HepG2 (cell line): ENCODE data around the gene ACE. TPM values are rescaled to one million over a fixed set of nuclear protein-coding genes. Genes with fewer than 3 reads are reported as not detected.

Experiments used
- DRAP1 ChIP-seq: IDR thresholded peaks from 2 replicates; pipeline ENCODE4 v1.6.1; 2016; ENCODE audit warnings: missing genetic modification reagents, missing compliant biosample characterization
- ETV6 ChIP-seq: sonication (generic); formaldehyde crosslinking; conservative IDR thresholded peaks from 2 replicates; pipeline ENCODE4 v1.4.0; 2020; ENCODE audit warnings: missing genetic modification reagents
- FIP1L1 ChIP-seq: fragments of 200-400 bp; formaldehyde crosslinking; IDR thresholded peaks from 2 replicates; pipeline ENCODE4 v1.6.1; 2018; ENCODE audit warnings: low read depth, mild to moderate bottlenecking, low read length, moderate library complexity, borderline replicate concordance; ENCODE audit not compliant: insufficient read depth
- HDAC6 ChIP-seq: fragments of 200-600 bp; sonication (generic); IDR thresholded peaks from 2 replicates; pipeline ENCODE4 v1.7.0; 2017; ENCODE audit warnings: mild to moderate bottlenecking, antibody characterized with exemption, low read length, low read depth
- HMGXB3 ChIP-seq: sonication (generic); formaldehyde crosslinking; IDR thresholded peaks from 2 replicates; pipeline ENCODE4 v1.4.0; 2020; ENCODE audit warnings: missing genetic modification reagents, borderline replicate concordance
- HOXA9 ChIP-seq: sonication (generic); formaldehyde crosslinking; IDR thresholded peaks from 2 replicates; pipeline ENCODE4 v1.8.1; 2022; ENCODE audit warnings: missing genetic modification reagents, mild to moderate bottlenecking, moderate library complexity, borderline replicate concordance
- KLF16 ChIP-seq, 2 experiments: sonication (generic) in 1 of 2; formaldehyde crosslinking in 1 of 2; IDR thresholded peaks; 2 replicates each; pipeline versions ENCODE4 v1.6.1 to v1.8.0; 2016 to 2023; ENCODE audit warnings: missing genetic modification reagents in 2 of 2, missing compliant biosample characterization in 1 of 2
- KLF6 ChIP-seq: IDR thresholded peaks from 2 replicates; pipeline ENCODE4 v1.8.0; 2016; ENCODE audit warnings: missing biosample characterization, missing genetic modification reagents
- NCOA5 ChIP-seq: sonication (generic); formaldehyde crosslinking; IDR thresholded peaks from 2 replicates; pipeline ENCODE4 v1.4.0; 2020; ENCODE audit warnings: missing genetic modification reagents
- ONECUT2 ChIP-seq: sonication (generic); formaldehyde crosslinking; IDR thresholded peaks from 2 replicates; pipeline ENCODE4 v1.4.0; 2020; ENCODE audit warnings: missing genetic modification reagents
- SNAPC4 ChIP-seq: sonication (generic); formaldehyde crosslinking; IDR thresholded peaks from 2 replicates; pipeline ENCODE4 v1.4.0; 2020; ENCODE audit warnings: mild to moderate bottlenecking, missing genetic modification reagents
- TFAP4 ChIP-seq: sonication (generic); IDR thresholded peaks from 2 replicates; pipeline ENCODE4 v1.6.1; 2016; ENCODE audit warnings: low read depth, borderline replicate concordance
- TFE3 ChIP-seq: IDR thresholded peaks from 2 replicates; pipeline ENCODE4 v1.6.1; 2016
- ZBTB7A ChIP-seq: sonication (generic); formaldehyde crosslinking; IDR thresholded peaks from 2 replicates; pipeline ENCODE4 v1.8.0; 2022; ENCODE audit warnings: mild to moderate bottlenecking, missing genetic modification reagents
- ZNF530 ChIP-seq: sonication (generic); formaldehyde crosslinking; IDR thresholded peaks from 2 replicates; pipeline ENCODE4 v1.5.0; 2020; ENCODE audit warnings: low read depth, mild to moderate bottlenecking, missing genetic modification reagents
- ZNF75D ChIP-seq: sonication (generic); formaldehyde crosslinking; IDR thresholded peaks from 2 replicates; pipeline ENCODE4 v1.8.1; 2023; ENCODE audit warnings: missing genetic modification reagents, mild to moderate bottlenecking, borderline replicate concordance
- polyA plus RNA-seq, 8 experiments: library from polyadenylated mRNA; depleted of rRNA in 3 of 8; stranded (reverse) in 7 of 8; unstranded in 1 of 8; fragments of >200 nt; fragmentation: Illumina TruSeq in 4 of 8; extraction: Trizol in 4 of 8; gene quantifications; 2 replicates each; pipeline versions ENCODE4 v1.2.1 to v1.2.3, GENCODE V29; 2011 to 2016; ENCODE audit warnings: low read depth in 4 of 8, missing spikeins in 1 of 8, mixed read lengths in 1 of 8; ENCODE audit not compliant: insufficient read depth in 1 of 8
- total RNA-seq, 5 experiments: library from RNA; depleted of rRNA; stranded (reverse); fragments of >200 nt; fragmentation: Illumina TruSeq; extraction: Trizol; gene quantifications; 2 replicates each; pipeline ENCODE4 v1.2.3, GENCODE V29; 2016; ENCODE audit warnings: low read depth in 1 of 5

The ACE gene
- total and polyA plus RNA-seq, 2 of the 13 experiments (the other 11 are each of a cell fraction or from before 2014, with no cell fraction given), result 0.08 to 0.13 TPM

GRCh38 chr17:63516910-63517824, 40.3 kb downstream of the ACE start (continued):
- TF ChIP-seq TFAP4 (peak; percentile 12; the same call in 1 of the 2 replicates), NCOA5 (no peak), ONECUT2 (CRISPR knock-in tag) (no peak), HMGXB3 (CRISPR knock-in tag) (no peak), KLF6 (CRISPR knock-in tag) (no peak), SNAPC4 (CRISPR knock-in tag) (no peak), ZNF75D (no peak), HOXA9 (CRISPR knock-in tag) (no peak), ZNF530 (no peak), TFE3 (CRISPR knock-in tag) (peak; percentile 85), KLF16 (CRISPR knock-in tag; IDR thresholded peaks at IDR 0.05) (no peak), ZBTB7A (no peak), DRAP1 (CRISPR knock-in tag) (no peak), HDAC6 (no peak), ETV6 (CRISPR knock-in tag) (no peak), FIP1L1 (no peak)
